GM18505 (cell line): Measurements from ENCODE around the gene PKLR.

Experiments
- ATAC-seq: cut with Tn5 transposase; IDR thresholded peaks from one replicate; pipeline ENCODE4 v1.9.1; 2021; ENCODE audit not compliant: unreplicated experiment
- POLR2A ChIP-seq: IDR thresholded peaks from 4 replicates; pipeline ENCODE4 v1.6.1; 2011; ENCODE audit warnings: borderline replicate concordance; ENCODE audit not compliant: insufficient read depth, insufficient read length; ENCODE audit errors: extremely low read depth

PKLR gene

GRCh38 chr1:155267373-155267772 is 33.9 kb downstream of the PKLR start:
- no peak for ATAC-seq
- TF ChIP-seq POLR2A: no peak

- TF ChIP-seq POLR2A: no peak
Observed at GRCh38 chr1:155266553-155266952, 34.7 kb downstream of the PKLR start.

GRCh38 chr1:155263067-155263466 is 38.2 kb downstream of the PKLR start:
- ATAC-seq: no peak
- no peak for TF ChIP-seq POLR2A

More at GRCh38 chr1:155266553-155266952, 34.7 kb downstream of the PKLR start:
- no peak for ATAC-seq

GRCh38 chr1:155261852-155262673 is 39.2 kb downstream of the PKLR start, which contains the start of gene SCAMP3:
Gene SCAMP3, minus strand, starts transcription at chr1:155262360. Its CDS starts 209 bp downstream, at chr1:155262151.
- peak; percentile 85 for ATAC-seq
- TF ChIP-seq POLR2A: peak; percentile 87

GRCh38 chr1:155261493-155261851 is 39.8 kb downstream of the PKLR start:
- no peak for TF ChIP-seq POLR2A
- no peak for ATAC-seq

- ATAC-seq: no peak
- TF ChIP-seq POLR2A: no peak
Observed at GRCh38 chr1:155260276-155260675, 41.0 kb downstream of the PKLR start.

- TF ChIP-seq POLR2A: no peak
- no peak for ATAC-seq
Observed at GRCh38 chr1:155256058-155256852, 45.0 kb downstream of the PKLR start.

GRCh38 chr1:155255243-155256007 is 45.8 kb downstream of the PKLR start, which contains the start of gene ENTREP3:
Gene ENTREP3, minus strand, starts transcription at chr1:155255483. Its CDS starts 606 bp downstream, at chr1:155254877.
- peak; percentile 74 for TF ChIP-seq POLR2A
- ATAC-seq: peak; percentile 48

- no peak for ATAC-seq
- TF ChIP-seq POLR2A: no peak
Observed at GRCh38 chr1:155254714-155255242, 46.5 kb downstream of the PKLR start.

GRCh38 chr1:155254228-155254713 is 47.0 kb downstream of the PKLR start:
- no peak for TF ChIP-seq POLR2A
- no peak for ATAC-seq

GRCh38 chr1:155253797-155254196 is 47.4 kb downstream of the PKLR start:
- ATAC-seq: no peak
- no peak for TF ChIP-seq POLR2A

- no peak for ATAC-seq
- TF ChIP-seq POLR2A: no peak
Observed at GRCh38 chr1:155253208-155253607, 48.0 kb downstream of the PKLR start.
